Daoy (cell line): ENCODE results near the gene OR2AG2. TPM values are rescaled to one million over a fixed set of nuclear protein-coding genes. Genes with fewer than 3 reads are reported as not detected.
A peak's percentile ranks its signal among the peaks of the same experiment; 100 is the strongest.

Source experiments
- DNase-seq: peaks from one replicate; pipeline ENCODE4 v3.0.0-alpha.2; 2015; ENCODE audit warnings: low read depth
- total RNA-seq: library from RNA; depleted of rRNA; stranded (reverse); fragments of >200 nt; shearing (Covaris generic); gene quantifications from 2 replicates; pipeline ENCODE4 v1.2.3, GENCODE V29; 2014; rRNA removed

Gene OR2AG2
- total RNA-seq, 1 experiment from 2014 or later = not detected

DNA sequence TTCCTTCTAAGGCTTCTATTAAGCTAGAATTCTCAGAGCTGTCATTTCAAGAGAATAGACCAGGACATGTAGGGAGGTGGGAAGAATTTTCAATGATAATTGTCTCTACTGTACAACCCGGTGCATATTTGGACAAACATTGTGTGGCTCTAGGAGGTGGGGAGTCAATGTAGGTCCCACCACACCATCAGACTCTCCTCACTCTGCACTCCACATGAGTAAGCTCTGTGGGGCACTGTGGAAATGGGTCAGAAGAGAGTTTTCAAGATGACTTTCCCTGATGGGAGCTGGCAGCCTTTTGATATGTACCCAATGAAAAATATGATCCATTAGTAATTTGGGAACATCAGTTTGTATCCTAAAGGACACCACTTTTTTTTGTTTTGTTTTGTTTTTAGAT is 33.2 kb downstream of the OR2AG2 start:
- DNase-seq = no peak

DNA sequence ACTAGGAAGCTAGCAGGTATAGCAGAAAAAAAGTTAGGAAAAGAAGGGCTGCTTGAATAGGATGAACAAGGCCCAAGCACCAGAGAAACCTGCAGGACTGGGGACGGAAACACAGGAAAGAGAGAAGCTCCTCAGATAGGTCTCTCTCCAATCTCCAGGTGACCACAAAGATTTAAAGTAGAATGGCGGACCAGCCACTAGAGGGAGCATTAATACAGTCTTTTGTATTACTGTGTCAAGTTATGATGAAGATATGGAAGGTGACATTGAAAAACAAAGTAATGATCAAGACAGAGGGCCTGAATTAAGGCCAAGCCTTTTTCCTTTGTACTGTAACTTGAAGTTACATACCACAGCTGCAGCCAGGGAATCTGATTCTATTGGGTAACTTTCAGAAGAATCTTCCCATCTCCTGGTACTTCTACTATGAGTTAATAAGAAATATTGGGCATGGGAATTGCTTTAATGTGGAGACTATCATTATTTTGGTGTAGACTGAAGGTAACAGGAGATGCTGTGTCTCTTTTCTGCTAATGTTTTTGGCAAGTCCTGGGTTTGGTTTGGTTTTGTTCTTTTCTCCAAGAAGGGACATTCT is 33.8 kb downstream of the OR2AG2 start:
- peak; percentile 32 for DNase-seq

DNA sequence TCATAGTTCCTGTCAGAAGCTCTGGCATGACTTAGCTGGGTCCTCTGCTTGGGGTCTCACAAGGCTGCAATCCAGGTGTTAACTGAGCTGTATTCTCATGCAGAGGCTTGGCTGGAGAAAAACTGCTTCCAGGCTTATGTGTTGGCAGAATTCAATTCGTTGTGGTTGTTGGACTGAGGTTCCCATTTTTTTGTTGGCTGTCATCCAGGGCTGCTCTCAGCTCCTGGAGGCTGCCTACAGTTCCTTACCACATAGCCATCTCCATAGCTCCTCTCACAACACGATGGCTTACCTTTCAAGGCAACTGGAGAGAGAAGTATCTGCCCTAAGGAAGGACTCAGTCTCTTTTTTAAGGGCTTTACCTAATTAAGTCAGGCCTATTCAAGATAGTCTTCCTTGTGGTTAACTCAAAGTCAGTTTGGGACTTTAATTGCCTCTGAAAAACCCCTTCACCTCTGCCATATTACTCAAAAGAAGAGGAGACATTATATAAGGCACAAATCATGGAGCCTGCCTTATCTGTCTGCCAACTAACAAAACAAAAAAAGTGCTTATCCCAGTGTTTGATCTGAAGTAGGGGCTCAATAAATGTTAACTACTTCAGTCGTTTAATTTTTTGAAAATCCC is 35.2 kb downstream of the OR2AG2 start:
- peak; percentile 33 for DNase-seq

DNA sequence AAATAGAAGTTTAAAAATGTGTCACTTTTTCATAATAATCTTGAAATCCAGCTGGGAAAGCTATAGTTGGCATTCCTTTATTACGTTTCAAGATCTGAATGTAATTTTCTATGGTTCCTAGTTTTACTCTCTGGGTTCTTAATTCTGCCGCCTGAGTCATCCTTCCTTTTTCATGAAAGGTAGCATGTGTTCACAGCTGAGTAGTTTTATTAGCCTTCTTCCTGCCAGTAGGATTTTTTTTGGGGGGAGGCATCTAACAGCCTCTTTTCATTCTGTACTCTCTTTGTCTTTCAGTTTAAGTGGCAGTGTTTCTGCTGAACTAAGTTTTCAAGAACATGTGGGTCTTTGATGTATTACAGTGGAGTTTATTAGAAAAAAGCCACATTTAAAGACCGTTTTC is 36.5 kb downstream of the OR2AG2 start:
- peak; percentile 45 for DNase-seq

DNA sequence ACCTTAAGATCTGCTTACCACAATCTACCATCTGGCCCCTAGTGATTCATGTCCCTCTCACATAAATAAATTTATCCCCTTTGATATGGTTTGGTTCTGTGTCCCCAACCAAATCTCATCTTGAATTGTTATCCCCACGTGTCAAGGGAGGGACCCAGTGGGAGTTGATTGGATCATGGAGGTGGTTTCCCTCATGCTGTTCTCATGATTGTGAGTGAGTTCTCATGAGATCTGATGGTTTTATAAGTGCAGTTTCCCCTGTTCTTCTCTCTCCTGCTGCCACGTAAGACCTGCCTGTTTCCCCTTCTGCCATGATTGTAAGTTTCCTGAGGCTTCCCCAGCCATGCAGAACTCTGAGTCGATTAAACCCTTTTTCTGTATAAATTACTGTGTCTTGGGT is 37.2 kb downstream of the OR2AG2 start:
- DNase-seq = no peak

DNA sequence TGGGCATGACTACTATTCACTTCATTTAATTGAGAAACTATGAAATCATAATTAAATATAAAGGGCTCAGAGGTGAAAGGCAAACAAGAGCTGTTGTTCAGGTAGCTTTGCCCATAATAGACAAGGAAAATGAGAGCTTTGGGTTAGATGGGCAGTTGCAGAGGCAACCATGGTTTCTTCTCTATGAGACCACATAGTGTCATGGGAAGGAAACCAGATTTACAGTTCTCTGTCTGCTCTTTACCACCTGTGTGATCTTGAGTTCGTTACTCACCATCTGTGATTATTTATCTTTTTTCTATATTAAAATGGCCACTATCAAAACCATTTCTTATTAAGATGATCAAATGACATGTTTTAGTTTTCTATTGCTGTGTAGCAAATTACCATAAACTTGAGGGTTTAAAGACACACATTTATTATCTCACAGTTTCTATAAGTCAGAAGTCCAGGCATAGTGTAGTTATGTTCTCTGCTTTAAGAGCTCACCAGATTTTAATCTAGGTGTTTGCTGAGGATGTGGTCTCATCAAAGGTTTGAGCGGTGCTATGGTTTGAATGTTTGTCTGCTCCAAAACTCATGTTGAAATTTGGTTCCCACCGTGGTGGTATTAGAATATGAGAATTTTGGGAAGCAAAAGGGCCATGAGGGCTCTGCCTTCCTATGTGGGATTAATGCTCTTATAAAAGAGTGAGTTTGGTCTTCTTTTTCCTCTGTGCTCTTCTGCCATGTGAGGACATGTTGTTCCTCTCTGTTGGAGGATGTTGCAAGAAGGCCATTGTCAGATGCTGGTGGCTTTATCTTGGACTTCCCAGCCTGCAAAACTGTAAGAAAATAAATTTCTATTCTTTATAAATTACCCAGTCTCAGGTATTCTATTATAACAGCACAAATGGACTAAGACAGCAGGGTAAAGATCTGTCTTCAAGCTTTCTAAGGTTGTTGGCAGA is 38.2 kb downstream of the OR2AG2 start:
- DNase-seq = no peak

DNA sequence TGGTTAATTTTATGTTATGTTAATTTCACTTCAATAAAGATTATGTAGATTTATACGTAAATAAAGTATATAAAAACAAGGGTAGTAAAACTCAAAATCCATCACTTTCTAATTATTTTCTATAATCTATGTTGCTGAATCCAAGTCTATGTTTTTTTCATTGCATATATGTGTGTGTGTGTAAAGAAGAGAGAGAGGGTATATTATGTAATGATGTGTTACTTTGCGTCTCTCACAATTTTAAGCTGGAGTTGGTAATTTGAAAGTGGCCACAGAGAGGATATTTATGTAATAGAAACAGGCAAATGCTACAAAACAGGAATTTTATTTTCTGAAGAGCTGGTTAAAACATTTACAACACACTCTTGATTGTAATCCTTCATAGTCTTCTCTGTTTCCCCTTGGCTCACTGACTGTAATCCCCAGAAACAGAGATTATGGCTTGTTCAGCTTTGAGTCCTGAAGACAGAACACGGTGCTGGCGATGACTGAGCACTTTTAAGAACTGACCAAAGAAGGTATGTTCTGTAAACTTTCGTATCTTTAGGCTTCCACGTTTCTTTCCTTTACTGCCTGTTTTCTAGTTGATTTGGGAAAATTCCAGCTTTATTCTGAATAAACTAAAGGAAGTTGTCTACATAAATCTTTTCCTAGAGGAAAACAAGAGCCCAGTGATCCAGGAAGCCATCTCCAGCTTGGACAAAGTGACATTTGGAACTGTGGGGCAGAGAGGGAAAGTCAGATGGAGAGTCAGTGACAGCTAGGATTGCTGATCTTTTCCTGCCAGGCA is 43.6 kb downstream of the OR2AG2 start:
- DNase-seq = no peak

DNA sequence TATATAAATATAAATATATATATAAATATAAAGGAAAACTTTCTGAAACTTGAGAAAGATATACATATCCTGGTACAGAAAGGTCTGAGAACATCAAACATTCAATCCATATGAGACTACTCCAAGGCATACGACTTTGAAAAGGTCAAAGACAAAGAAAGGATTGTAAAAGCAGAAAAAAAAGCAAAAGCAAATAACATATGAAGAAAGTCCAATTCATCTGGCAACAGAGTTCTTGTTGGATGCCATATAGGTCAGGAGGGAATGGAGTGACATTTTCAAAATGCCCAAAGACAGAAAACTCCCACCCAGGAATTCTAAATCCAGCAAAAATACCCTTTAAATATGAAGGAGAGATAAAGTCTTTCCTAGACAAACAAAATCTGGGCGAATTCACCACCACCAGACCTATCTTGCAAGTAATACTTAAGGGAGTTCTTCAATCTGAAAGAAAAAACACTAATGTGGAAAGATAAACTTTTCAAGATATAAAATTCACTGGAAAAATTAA is 46.3 kb downstream of the OR2AG2 start:
- DNase-seq = no peak

DNA sequence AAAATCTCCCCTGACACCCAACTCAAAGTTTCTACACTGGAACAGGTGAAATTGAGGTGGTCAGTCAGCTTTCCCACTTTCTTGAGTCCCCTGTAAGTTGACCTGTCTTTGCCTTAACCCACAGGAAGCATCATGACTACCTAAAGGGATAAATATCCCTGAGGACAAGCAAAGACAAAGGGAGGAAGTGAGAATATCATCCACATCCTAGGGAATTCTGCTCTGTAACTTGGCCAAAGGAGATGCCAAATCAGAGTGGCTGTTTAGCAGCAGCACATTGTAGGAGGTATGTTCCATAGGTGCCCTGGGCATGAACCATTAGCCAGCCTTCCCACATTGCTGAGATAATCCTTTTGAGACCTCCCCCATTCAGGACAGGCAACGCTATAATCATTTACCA is 47.8 kb downstream of the OR2AG2 start:
- DNase-seq = no peak

DNA sequence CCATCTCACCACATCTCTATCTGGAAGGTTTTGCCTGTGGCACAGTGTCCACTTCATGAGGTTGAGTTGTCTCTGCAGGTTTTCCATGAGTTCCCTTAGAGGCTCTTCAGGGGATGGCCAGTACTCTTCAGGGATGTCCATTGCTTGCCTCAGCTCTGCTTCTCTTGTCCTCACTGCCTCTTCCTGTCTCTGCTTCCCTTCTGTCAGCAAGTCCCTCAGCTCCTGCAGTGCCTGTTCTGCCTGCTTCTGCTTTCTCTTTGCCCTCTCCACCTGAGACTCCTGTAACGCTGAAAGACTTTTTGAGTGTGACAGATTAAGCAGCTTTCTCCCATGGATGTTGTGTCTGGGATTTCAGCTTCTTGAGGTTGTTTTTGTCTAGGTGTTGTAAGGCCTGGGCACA is 50.4 kb downstream of the OR2AG2 start:
- no peak for DNase-seq

DNA sequence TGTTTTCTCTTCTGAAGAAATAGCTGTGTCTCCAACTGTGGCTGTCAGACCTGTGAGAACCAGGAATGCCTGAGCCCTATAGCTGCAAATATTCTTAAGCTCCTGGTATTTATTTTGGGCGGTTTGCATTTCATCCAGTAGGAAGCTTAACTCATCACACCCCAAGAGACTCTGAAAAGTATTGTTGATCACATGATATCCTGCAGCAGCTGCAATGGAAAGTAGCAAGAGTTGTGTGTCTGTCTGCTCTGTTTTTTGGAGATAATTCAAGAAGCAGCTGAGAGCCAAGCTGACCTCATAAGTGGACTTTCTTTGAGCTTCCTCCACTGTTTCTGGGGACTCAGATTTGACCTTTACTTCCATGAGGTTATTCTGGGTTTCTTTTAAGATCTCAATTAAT is 52.2 kb downstream of the OR2AG2 start:
- no peak for DNase-seq

DNA sequence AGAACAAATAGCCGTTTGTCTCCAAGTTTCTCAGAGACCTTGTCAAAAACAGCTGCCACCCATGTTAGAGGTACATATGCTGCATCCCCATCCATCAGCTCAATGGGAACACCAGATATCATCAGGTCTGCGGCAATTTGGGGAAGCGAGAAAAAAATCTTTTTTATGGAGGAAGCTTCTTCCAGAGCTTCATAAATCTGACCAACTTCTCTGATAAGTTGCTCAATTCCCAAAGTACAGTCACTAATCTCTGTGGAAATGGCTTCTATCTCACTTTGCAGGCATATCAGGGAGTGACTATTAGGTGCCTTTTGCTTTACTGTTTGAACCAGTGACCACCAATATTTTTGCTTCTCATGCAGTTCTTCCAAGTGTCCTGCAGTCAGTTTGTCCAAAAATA is 54.4 kb downstream of the OR2AG2 start:
- no peak for DNase-seq

Other genes starting within 250 kb of the OR2AG2 start
- gene RRP8, start 168.4 kb downstream of the OR2AG2 start, total RNA-seq = 17.4 and 17.9 TPM in 2 replicates
- gene ILK, start 168.2 kb downstream of the OR2AG2 start, total RNA-seq = 120 and 140 TPM in 2 replicates
- 53.0 and 57.0 TPM in 2 replicates for gene TAF10, start 159.8 kb downstream of the OR2AG2 start, total RNA-seq
- gene TPP1, start 152.6 kb downstream of the OR2AG2 start, total RNA-seq = 2.5 and 14.9 TPM in 2 replicates
- 0.74 and 1.3 TPM in 2 replicates for gene DCHS1, start 116.2 kb downstream of the OR2AG2 start, total RNA-seq
- 95.5 and 120 TPM in 2 replicates for gene MRPL17, start 88.6 kb downstream of the OR2AG2 start, total RNA-seq
- gene OR2AG1, start 11.0 kb upstream of the OR2AG2 start, total RNA-seq = not detected in 2 replicates
- gene OR6A2, start 27.7 kb upstream of the OR2AG2 start, total RNA-seq = 0.06 TPM in 1 of 2 replicates, not detected in the other
- gene OR10A5, start 73.7 kb upstream of the OR2AG2 start, total RNA-seq = not detected in 2 replicates
- gene OR10A2, start 91.1 kb upstream of the OR2AG2 start, total RNA-seq = not detected in 2 replicates
- gene OR10A4, start 104.6 kb upstream of the OR2AG2 start, total RNA-seq = not detected in 2 replicates
- gene OR2D2, start 120.5 kb upstream of the OR2AG2 start, total RNA-seq = not detected in 2 replicates
- gene OR2D3, start 149.0 kb upstream of the OR2AG2 start, total RNA-seq = not detected in 2 replicates
- 3.8 and 5.5 TPM in 2 replicates for gene ZNF215, start 154.4 kb upstream of the OR2AG2 start, total RNA-seq
- 1.8 and 4.6 TPM in 2 replicates for gene ZNF214, start 248.4 kb upstream of the OR2AG2 start, total RNA-seq
- 0.48 and 0.63 TPM in 2 replicates for gene NLRP14, start 248.5 kb upstream of the OR2AG2 start, total RNA-seq